Stimulated activated CD4-positive, alpha-beta T cell treated with anti-CD3 and anti-CD28 coated beads, Interleukin-12 subunit alpha, Interleukin-12 subunit beta, amount 100 ng/mL, for 4 hours (primary cell): ENCODE measurements around the gene AKAP13.

ENCODE experiments used
- DNase-seq: peaks from one replicate; pipeline ENCODE4 v3.0.0-alpha.2; 2020

AKAP13 gene

GRCh38 chr15:85749261-85750151 lies 369.1 kb downstream of the AKAP13 start:
- no peak for DNase-seq

GRCh38 chr15:85750319-85751290 lies 370.2 kb downstream of the AKAP13 start:
- no peak for DNase-seq

DNA sequence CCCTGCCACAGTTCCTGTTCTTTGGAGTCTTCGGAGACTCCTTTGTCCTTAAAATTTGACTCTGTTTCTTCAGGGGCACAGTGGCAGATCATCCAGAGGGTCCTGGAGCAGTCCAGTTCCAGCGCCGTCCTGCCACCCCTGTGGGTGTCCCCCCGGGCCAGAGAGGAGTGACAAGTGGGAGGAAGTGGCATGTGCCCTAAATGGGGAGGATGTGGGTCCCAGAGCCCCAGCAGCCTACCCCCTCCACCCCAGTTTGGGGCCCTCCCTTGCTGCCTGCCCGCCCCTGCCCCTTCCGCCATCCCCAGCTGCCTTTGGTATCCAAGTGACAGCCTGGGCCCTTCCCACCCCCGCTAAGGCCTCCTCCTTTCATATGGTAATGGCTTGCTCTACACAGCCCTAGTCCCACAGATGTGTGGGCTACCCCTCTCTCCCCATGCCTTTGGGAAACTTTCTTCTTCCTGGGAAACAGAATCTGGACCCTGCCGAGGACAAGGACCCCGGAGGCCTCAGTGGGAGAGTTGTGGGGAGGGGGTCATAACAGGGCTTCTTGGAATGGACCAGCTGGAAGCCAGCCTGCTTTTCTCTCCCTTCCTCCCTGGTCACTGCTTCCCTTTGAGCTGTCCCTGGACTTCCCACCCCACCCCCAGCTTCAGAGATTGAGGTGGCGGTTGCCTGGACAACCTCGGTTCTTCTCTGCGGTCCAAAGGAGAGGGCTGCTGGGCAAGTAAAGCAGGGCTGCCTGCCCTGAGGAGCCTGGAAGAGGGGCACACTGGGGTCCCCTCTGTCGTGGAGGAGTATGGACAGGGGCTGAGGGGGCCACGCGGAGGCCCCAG lies 371.1 kb downstream of the AKAP13 start:
- DNase-seq: no peak

DNA sequence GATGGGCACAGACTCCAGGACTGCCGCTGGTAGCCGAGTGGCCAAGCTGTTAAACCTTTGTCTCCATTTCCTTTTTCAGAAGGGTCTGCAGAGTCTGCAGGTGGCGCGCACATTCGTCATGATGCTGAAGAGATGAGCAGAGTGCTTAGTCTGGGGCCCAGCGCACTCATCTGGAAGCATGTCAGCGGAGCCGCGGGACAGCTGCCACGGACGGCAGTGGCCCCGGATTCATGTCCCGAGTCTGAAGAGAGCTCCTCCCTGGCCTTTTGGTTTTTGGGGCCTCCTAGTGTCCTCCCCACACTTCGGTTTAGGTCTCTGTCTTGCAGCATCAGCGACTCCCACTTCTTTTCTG lies 371.7 kb downstream of the AKAP13 start:
- no peak for DNase-seq

GRCh38 chr15:85752491-85752961 lies 372.1 kb downstream of the AKAP13 start:
- DNase-seq: no peak

DNA sequence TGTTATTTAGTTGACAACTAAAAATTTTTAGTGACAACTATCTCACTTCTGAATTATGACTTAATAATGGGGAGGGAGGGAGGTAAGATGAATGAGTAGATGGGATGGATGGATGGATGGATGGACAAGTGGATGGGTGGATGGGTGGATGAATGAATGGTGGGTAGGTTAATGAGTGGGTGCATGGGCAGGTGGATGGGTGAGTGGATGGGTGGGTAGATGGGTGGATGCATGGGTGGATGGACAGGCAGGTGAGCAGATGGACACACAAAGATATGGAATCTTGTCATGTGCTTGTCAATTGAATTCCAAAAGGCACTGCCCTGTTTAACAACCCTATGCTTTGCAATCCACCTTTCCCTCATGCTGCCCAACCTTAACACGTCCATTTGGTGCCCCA lies 372.9 kb downstream of the AKAP13 start:
- no peak for DNase-seq

- no peak for DNase-seq
Observed at GRCh38 chr15:85753791-85754452, 373.5 kb downstream of the AKAP13 start.

GRCh38 chr15:85754989-85755388 lies 374.6 kb downstream of the AKAP13 start:
- no peak for DNase-seq

DNA sequence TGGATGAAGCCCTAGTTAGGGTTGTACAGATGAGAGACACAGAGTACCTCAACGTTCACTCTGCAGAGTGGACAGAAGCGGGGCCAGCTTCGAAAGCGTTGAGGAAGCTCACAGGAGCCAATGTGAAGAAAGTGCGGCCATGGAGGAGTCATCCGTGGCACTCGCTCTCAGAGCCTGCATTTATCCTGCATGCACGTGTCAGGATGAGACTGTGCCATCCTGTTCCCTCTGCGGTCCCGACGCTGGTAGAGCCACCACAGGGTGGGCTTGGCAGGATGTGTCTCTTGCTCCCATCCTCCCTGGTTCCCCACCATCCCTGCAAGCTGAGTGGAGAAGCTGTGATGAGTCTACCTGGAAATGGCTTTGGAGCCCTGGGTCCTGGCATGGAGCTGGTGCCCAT lies 375.1 kb downstream of the AKAP13 start:
- DNase-seq: no peak

GRCh38 chr15:85755942-85756341 lies 375.5 kb downstream of the AKAP13 start:
- no peak for DNase-seq

- no peak for DNase-seq
Observed at GRCh38 chr15:85756411-85757072, 376.1 kb downstream of the AKAP13 start.

DNA sequence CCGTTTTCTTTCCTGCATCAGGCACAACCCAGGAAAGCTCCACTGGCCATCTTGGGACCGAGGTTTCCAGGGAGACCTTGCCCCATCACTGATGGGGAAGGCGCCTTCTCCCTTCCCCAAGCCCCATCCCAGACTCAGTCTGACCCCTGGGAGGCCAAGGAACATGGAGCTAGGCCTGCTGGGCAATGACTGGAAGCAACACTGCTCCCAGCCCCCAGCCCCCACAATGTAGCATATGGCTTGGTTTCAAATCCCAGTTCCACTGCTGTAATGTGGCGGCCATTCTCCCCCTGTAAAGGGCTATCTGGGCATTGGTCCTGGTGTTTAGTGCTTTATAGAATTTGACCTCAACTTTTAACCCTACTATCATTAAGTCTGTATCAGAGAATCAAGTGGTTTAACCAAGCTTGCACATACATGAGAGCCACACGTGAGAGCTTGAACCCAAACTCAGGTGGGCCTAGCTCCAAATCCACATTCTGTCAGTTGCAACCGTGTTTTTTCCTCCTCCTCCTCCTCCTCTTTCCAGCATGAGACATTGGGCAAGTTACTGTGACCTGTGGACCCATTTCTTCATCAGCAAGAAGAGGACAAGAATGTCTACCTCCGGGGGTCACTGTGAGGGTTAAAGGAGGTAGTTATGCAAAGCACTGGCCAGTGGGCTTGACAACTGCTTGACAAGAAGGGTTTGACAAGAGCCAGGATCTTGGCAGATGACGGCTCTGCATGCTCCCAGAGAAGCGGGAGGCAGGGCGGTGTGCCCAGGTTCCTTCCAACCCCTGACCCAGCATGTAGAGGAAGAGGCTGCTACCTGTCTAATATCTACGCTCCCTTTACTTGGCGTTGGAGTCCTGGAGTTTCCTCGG lies 376.9 kb downstream of the AKAP13 start:
- no peak for DNase-seq

DNA sequence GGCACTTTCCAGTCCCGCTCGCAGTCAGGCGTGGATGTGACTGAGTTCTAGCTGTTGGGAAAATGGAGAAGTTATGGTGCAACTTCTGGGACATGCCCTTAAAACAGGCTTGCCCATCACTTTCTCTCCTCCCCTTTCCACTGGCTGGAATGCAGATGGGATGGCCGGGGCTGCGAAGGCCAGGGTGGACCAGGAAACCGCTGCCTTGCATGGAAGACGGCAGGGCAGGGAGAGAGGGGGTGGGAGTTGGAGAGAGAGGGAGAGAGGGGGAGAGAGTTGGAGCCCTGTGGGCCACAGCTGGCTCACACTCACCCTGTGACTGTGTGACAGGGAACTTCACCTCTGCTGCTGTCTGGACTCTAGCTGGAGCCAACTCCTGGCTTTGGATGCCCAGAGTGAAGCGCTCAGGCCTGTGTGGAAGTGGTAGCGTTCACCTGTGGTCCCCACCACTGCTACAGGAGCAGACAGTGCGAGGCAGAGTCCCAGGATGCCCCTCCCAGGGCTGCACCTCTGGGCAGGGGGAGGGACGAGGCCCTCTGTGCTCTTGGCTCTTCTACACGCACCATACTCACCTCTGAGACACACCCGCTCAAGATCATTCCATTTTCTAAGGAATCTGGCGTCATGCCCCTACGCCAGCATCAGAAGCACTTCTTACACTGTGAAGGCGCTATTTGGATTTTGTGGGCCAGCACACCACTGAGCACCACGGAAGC lies 377.7 kb downstream of the AKAP13 start:
- no peak for DNase-seq

- DNase-seq: no peak
Observed at GRCh38 chr15:85758655-85758978, 378.2 kb downstream of the AKAP13 start.

GRCh38 chr15:85759376-85759775 lies 379.0 kb downstream of the AKAP13 start:
- no peak for DNase-seq

- DNase-seq: no peak
Observed at GRCh38 chr15:85760049-85760448, 379.6 kb downstream of the AKAP13 start.

DNA sequence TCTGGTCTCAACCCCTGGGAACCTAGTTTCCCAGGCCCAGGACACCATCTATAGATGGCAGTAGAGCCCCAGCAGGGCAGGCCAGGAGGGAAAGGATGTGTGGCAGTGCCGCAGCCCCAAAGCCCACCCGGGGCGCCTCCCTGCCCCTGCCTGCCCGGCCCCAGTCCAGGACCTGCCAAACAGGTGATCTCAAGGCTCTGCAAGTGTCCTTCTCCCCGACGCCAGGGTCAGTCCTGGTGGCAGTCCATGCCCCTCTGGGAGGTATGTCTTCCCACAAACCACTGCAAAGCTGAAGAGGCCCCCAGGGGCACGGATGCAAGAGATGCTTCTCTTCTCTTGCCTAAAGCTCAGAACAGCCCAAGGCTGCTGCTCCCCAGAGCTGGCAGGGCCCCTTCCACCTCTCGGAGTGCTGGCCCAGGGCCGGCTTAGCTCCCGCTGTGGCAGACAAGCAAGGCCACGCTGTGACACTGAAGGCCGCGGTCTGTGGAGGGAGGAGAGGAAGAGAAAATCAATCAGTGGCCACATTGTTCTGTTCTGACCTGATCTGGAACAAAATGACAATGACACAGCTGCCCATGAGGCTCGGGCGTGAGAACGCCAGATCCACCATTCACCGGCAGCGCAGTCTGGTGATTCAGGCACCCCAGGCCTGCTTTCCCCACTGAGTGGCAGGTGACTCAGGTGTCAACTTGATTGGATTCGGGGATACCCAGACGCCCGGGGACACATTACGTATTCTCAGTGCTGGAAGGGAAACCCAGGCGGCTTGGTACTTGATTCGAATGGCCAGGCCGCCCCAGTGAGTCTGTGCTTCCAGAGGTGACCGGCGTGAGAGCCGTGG lies 380.3 kb downstream of the AKAP13 start:
- DNase-seq: no peak

DNA sequence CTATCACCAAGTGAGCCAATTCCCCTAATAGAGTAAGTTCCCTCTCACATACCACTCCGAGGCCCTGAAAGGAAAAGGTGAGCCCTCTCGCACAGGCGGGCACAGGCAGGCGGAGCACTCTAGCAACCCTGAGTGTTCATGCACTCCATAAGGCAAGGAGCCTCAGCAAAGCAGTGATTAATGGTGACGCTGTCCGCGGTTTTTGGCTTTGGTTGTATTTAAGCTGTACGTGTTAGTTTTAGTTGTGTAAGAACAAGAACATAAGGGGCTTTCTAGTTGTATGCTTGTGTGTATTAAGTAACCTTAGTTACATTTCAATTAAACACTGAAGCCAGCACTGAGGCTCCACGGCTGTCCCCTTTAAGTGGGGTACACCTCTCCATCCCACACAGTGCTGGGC lies 381.2 kb downstream of the AKAP13 start:
- no peak for DNase-seq
